K562 (cell line): ENCODE measurements around the gene CTIF. TPM values are rescaled to one million over a fixed set of nuclear protein-coding genes. Genes with fewer than 3 reads are reported as not detected.
A peak's percentile ranks its signal among the peaks of the same experiment; 100 is the strongest.

Experiments used
- ARID1B ChIP-seq: fragments of 450-650 bp; IDR thresholded peaks from 2 replicates; pipeline ENCODE4 v1.6.1; 2016; ENCODE audit warnings: antibody characterized with exemption, mild to moderate bottlenecking, inconsistent platforms
- CBFB ChIP-seq: sonication (generic); formaldehyde crosslinking; IDR thresholded peaks from 2 replicates; pipeline ENCODE4 v1.4.0; 2020; ENCODE audit warnings: mild to moderate bottlenecking, missing genetic modification reagents
- CBX2 ChIP-seq: fragments of 200-600 bp; sonication (generic); IDR thresholded peaks from one replicate; pipeline ENCODE4 v1.6.1; 2012; ENCODE audit warnings: mild to moderate bottlenecking, low read length, inconsistent platforms; ENCODE audit not compliant: insufficient read depth, poor library complexity, severe bottlenecking
- DIDO1 ChIP-seq: fragments of 450-650 bp; IDR thresholded peaks from 2 replicates; pipeline ENCODE4 v1.6.1; 2016; ENCODE audit warnings: low read depth, missing biosample characterization, missing genetic modification characterization
- JUNB ChIP-seq: fragments of 450-650 bp; formaldehyde crosslinking; conservative IDR thresholded peaks from 2 replicates; pipeline ENCODE4 v1.4.0; 2020; ENCODE audit warnings: mild to moderate bottlenecking
- KHSRP ChIP-seq: fragments of 450-650 bp; IDR thresholded peaks from 2 replicates; pipeline ENCODE4 v1.6.1; 2017
- MAFK ChIP-seq: IDR thresholded peaks from 2 replicates; pipeline ENCODE4 v1.6.1; 2011; ENCODE audit warnings: low read length, improper control_type of control experiment
- MCM2 ChIP-seq: fragments of 450-650 bp; IDR thresholded peaks from 2 replicates; pipeline ENCODE4 v1.6.1; 2017; ENCODE audit warnings: low read depth, mild to moderate bottlenecking
- MED1 ChIP-seq: sonication (generic); formaldehyde crosslinking; IDR thresholded peaks from 2 replicates; pipeline ENCODE4 v1.8.1; 2023; ENCODE audit warnings: missing genetic modification reagents, borderline replicate concordance
- MTA1 ChIP-seq: fragments of 450-650 bp; IDR thresholded peaks from 2 replicates; pipeline ENCODE4 v1.6.1; 2017; ENCODE audit warnings: borderline replicate concordance
- PCBP2 ChIP-seq: fragments of 200-400 bp; formaldehyde crosslinking; IDR thresholded peaks from 2 replicates; pipeline ENCODE4 v1.6.1; 2018; ENCODE audit warnings: low read length, low read depth, mild to moderate bottlenecking, moderate library complexity; ENCODE audit not compliant: poor library complexity, severe bottlenecking
- PHF20 ChIP-seq: fragments of 450-650 bp; IDR thresholded peaks from 2 replicates; pipeline ENCODE4 v1.6.1; 2018; ENCODE audit not compliant: partially characterized antibody
- PML ChIP-seq: IDR thresholded peaks from 2 replicates; pipeline ENCODE4 v1.6.1; 2012; ENCODE audit warnings: low read length, inconsistent platforms
- PRPF4 ChIP-seq: fragments of 200-400 bp; formaldehyde crosslinking; IDR thresholded peaks from one replicate; pipeline ENCODE4 v1.6.1; 2017; ENCODE audit warnings: low read length, low read depth, mild to moderate bottlenecking; ENCODE audit not compliant: insufficient read depth, poor library complexity, severe bottlenecking
- RBM25 ChIP-seq: fragments of 200-400 bp; formaldehyde crosslinking; IDR thresholded peaks from 2 replicates; pipeline ENCODE4 v1.6.1; 2018; ENCODE audit warnings: low read length, low read depth, moderate library complexity; ENCODE audit not compliant: severe bottlenecking
- SIRT6 ChIP-seq: IDR thresholded peaks from one replicate; pipeline ENCODE4 v1.6.1; 2012; ENCODE audit warnings: low read depth, mild to moderate bottlenecking, control low read depth, inconsistent platforms, low read length, moderate library complexity
- TAF1 ChIP-seq: IDR thresholded peaks from 2 replicates; pipeline ENCODE4 v1.6.1; 2011; ENCODE audit warnings: mild to moderate bottlenecking, low read length, moderate library complexity; ENCODE audit not compliant: insufficient read depth, control insufficient read depth, severe bottlenecking; ENCODE audit errors: extremely low read depth
- ZC3H8 ChIP-seq: fragments of 450-650 bp; IDR thresholded peaks from 2 replicates; pipeline ENCODE4 v1.6.1; 2017
- ZNF583 ChIP-seq: fragments of 250-450 bp; sonication (Bioruptor Pico); IDR thresholded peaks from 2 replicates; pipeline ENCODE4 v1.4.0; 2020
- ZNF589 ChIP-seq: fragments of 200-800 bp; sonication (Bioruptor generic); IDR thresholded peaks from 2 replicates; pipeline ENCODE4 v1.6.1; 2016; ENCODE audit warnings: low read depth, missing genetic modification characterization, missing compliant biosample characterization
- polyA plus RNA-seq, 8 experiments: library from polyadenylated mRNA; depleted of rRNA in 4 of 8; stranded (reverse) in 5 of 8; unstranded in 3 of 8; fragments of >200 nt; fragmentation: Nextera tagmentation in 2 of 8; fragmentation: Illumina TruSeq in 1 of 8; extraction: Ambion mirVana in 2 of 8; extraction: Trizol in 1 of 8; gene quantifications; 2 replicates each; pipeline versions ENCODE4 v1.2.1 to v1.2.3, GENCODE V29; 2011 to 2014; ENCODE audit warnings: inconsistent platforms in 1 of 8, missing spikeins in 1 of 8
- total RNA-seq, 7 experiments: library from RNA; depleted of rRNA in 6 of 7; stranded (reverse); fragments of >200 nt in 6 of 7; fragmentation: Illumina TruSeq in 2 of 7; extraction: Trizol in 2 of 7; gene quantifications; 2 replicates each; pipeline versions ENCODE4 v1.2.1 to v1.2.3, GENCODE V29; 2011 to 2021; ENCODE audit warnings: low replicate concordance in 1 of 7
- TF ChIP-seq, protein P1 (sequence below), 2 experiments: fragments of 450-650 bp in 1 of 2; sonication (generic) in 1 of 2; formaldehyde crosslinking in 1 of 2; IDR thresholded peaks in 1 of 2; conservative IDR thresholded peaks in 1 of 2; 2 replicates each; pipeline versions ENCODE4 v1.6.1 to v1.8.1; 2016 to 2023; ENCODE audit warnings: mild to moderate bottlenecking in 2 of 2, moderate library complexity in 2 of 2, inconsistent platforms in 1 of 2, missing genetic modification reagents in 1 of 2
- TF ChIP-seq, protein P2 (sequence below): sonication (generic); formaldehyde crosslinking; IDR thresholded peaks from 2 replicates; pipeline ENCODE4 v1.8.0; 2022; ENCODE audit warnings: missing genetic modification reagents, mild to moderate bottlenecking, borderline replicate concordance
- TF ChIP-seq, protein P3 (sequence below): sonication (generic); formaldehyde crosslinking; IDR thresholded peaks from 2 replicates; pipeline ENCODE4 v1.8.0; 2022; ENCODE audit warnings: mild to moderate bottlenecking, low read depth, missing genetic modification reagents
- TF ChIP-seq, protein P4 (sequence below): sonication (generic); formaldehyde crosslinking; IDR thresholded peaks from 2 replicates; pipeline ENCODE4 v1.8.1; 2023; ENCODE audit warnings: mild to moderate bottlenecking, missing genetic modification reagents

The CTIF gene
- total and polyA plus RNA-seq, 9 of the 15 experiments (the other 6 are each of a cell fraction or from before 2014, with no cell fraction given) = 0.17 to 11.5 (median 2.2) TPM

DNA sequence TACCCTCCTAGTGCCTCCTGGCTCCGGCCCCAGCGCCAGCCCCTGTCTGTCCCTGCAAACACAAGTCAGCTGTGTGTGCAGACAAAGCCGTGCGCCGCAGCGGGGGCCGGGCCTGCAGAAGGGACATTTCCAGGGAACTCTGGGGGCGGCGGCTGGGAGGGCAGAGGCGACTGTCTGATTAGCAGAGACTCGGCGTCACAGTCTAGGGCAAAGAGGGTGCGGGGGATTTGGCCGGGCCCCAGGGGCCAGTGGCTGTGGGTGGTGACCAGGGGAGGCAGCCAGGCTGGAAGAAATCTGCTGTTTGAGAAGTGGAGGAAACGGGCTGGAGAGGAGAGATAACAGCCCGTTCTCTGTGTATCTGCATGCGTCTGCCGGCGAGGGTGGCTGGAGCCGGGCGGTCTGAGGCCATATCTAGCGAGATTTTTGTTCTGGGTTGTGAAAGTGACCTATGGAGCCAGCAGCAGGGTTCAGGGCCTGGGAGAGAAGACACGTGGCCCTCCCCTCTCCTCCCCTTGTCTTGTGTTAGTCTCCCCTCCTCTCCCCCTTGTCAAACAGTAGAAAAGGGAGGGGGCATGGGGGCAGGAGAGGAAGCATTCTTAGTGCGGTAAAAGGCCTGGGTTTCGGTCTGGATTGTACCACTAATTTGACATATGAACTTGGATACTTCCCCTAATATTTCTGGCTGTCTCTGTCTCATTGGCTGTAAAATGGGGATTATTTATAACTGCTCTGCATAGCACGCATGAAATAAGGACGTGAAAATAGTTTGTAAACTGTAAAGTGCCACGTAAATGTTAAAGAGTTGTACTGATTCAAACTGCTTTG is 242.5 kb downstream of the CTIF start (continued):
- TF ChIP-seq, protein P1, sequence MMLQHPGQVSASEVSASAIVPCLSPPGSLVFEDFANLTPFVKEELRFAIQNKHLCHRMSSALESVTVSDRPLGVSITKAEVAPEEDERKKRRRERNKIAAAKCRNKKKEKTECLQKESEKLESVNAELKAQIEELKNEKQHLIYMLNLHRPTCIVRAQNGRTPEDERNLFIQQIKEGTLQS (IDR thresholded peaks at IDR 0.05) = peak; percentile 39; the same call in 1 of the 2 replicates
- TF ChIP-seq, protein P1 (CRISPR knock-in tag; conservative IDR thresholded peaks at IDR 0.05) = no peak
- TF ChIP-seq CBFB (no peak), PCBP2 (no peak), DIDO1 (tag) (no peak), MCM2 (no peak), ZNF583 (no peak), ARID1B (peak; percentile 98), KHSRP (no peak), CBX2 (no peak), RBM25 (peak; percentile 34), MAFK (no peak), MTA1 (peak; percentile 80), ZNF589 (CRISPR knock-in tag) (peak; percentile 88; the same call in 1 of the 2 replicates), TAF1 (peak; percentile 28), MED1 (CRISPR knock-in tag) (no peak), ZC3H8 (no peak), JUNB (no peak), PML (peak; percentile 89), PHF20 (no peak), PRPF4 (no peak), SIRT6 (no peak)
- TF ChIP-seq, protein P2, sequence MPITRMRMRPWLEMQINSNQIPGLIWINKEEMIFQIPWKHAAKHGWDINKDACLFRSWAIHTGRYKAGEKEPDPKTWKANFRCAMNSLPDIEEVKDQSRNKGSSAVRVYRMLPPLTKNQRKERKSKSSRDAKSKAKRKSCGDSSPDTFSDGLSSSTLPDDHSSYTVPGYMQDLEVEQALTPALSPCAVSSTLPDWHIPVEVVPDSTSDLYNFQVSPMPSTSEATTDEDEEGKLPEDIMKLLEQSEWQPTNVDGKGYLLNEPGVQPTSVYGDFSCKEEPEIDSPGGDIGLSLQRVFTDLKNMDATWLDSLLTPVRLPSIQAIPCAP (CRISPR knock-in tag) = no peak
- TF ChIP-seq, protein P3, sequence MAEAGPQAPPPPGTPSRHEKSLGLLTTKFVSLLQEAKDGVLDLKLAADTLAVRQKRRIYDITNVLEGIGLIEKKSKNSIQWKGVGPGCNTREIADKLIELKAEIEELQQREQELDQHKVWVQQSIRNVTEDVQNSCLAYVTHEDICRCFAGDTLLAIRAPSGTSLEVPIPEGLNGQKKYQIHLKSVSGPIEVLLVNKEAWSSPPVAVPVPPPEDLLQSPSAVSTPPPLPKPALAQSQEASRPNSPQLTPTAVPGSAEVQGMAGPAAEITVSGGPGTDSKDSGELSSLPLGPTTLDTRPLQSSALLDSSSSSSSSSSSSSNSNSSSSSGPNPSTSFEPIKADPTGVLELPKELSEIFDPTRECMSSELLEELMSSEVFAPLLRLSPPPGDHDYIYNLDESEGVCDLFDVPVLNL = no peak
- TF ChIP-seq, protein P4, sequence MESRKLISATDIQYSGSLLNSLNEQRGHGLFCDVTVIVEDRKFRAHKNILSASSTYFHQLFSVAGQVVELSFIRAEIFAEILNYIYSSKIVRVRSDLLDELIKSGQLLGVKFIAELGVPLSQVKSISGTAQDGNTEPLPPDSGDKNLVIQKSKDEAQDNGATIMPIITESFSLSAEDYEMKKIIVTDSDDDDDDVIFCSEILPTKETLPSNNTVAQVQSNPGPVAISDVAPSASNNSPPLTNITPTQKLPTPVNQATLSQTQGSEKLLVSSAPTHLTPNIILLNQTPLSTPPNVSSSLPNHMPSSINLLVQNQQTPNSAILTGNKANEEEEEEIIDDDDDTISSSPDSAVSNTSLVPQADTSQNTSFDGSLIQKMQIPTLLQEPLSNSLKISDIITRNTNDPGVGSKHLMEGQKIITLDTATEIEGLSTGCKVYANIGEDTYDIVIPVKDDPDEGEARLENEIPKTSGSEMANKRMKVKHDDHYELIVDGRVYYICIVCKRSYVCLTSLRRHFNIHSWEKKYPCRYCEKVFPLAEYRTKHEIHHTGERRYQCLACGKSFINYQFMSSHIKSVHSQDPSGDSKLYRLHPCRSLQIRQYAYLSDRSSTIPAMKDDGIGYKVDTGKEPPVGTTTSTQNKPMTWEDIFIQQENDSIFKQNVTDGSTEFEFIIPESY (CRISPR knock-in tag) = 0 out of 2 replicates have a peak, but pooled peaks have one; percentile 26
